Esophagus squamous epithelium (tissue), 5 donors: ENCODE results near the gene DLEU7. TPM values are rescaled to one million over a fixed set of nuclear protein-coding genes. Genes with fewer than 3 reads are reported as not detected.

Source experiments
- DNase-seq: peaks from one replicate; lab custom pipeline; 2025; lab: John Stamatoyannopoulos, UW
- H3K27ac ChIP-seq, 4 donors: fragments of 200-600 bp; sonication (generic); one replicate each; pipeline ENCODE4 v1.5.1; 2016 to 2019; ENCODE audit warnings: mild to moderate bottlenecking in 1 of 4
- H3K27me3 ChIP-seq, 4 donors: fragments of 200-600 bp; sonication (generic); 1 replicate in 3 of 4; 2 replicates in 1 of 4; pipeline versions ENCODE4 v1.5.1 to v1.6.0; 2017 to 2021; ENCODE audit warnings: antibody characterized with exemption in 1 of 4
- H3K36me3 ChIP-seq, 3 donors: fragments of 200-600 bp; sonication (generic); one replicate each; pipeline ENCODE4 v1.5.1; 2016 to 2019
- H3K4me1 ChIP-seq, 3 donors: fragments of 200-600 bp; sonication (generic); one replicate each; pipeline ENCODE4 v1.5.1; 2017 to 2019
- H3K4me3 ChIP-seq, 4 donors: fragments of 200-600 bp; sonication (generic); 1 replicate in 3 of 4; 2 replicates in 1 of 4; pipeline ENCODE4 v1.5.1; 2016 to 2019; ENCODE audit warnings: mild to moderate bottlenecking in 2 of 4, moderate library complexity in 1 of 4
- H3K9me3 ChIP-seq, 3 donors: fragments of 200-600 bp; sonication (generic); one replicate each; pipeline ENCODE4 v1.5.1; 2016 to 2019
- CTCF ChIP-seq, 6 experiments: fragments of 450-650 bp in 4 of 6; fragments of 200-600 bp in 2 of 6; sonication (generic) in 2 of 6; IDR thresholded peaks; one replicate each; pipeline ENCODE4 v1.5.1; 2016 to 2019; ENCODE audit warnings: antibody characterized with exemption in 6 of 6, mild to moderate bottlenecking in 4 of 6, moderate library complexity in 4 of 6
- POLR2A ChIP-seq, 4 donors: fragments of 450-650 bp; IDR thresholded peaks; one replicate each; pipeline ENCODE4 v1.6.1; 2017; ENCODE audit warnings: antibody characterized with exemption in 4 of 4, mild to moderate bottlenecking in 4 of 4, moderate library complexity in 3 of 4
- WGBS, 2 donors: methylation state at CpG; one replicate each; pipeline ENCODE4 v1.1.5; 2018; 5-methylcytosine and 5-hydroxymethylcytosine counted together
- intact Hi-C: fragments of 100-400 bp; cut with DNase I; formaldehyde crosslinking; loops from one replicate; pipeline ENCODE4 v1.15.0; 2022
- total RNA-seq, 4 donors: library from RNA; depleted of rRNA; stranded (reverse); fragments of >200 nt; gene quantifications; one replicate each; pipeline ENCODE4 v1.1.0, GENCODE V29; 2016
- donor health status: DM: yes; HTN: yes; CAD: no.

DLEU7 gene
- total RNA-seq, 4 donors from 2014 or later: not detected

- Histone ChIP-seq H3K27ac (no peak overlapping the region), H3K27me3 (no peaks in the 10 kb centered on the region), H3K4me1 (peaks cover 0 to 6% (median 0%) of the 10 kb centered on the region in 3 donors), H3K9me3 (no peaks in the 10 kb centered on the region), H3K36me3 (no peaks in the 10 kb centered on the region), H3K4me3 (no peak overlapping the region)
- WGBS, 2 donors: 82 to 84% methylated on average over 10 to 14 of the region's 14 CpGs
- no peak for DNase-seq
- TF ChIP-seq POLR2A (IDR thresholded peaks at IDR 0.05): no peak
- TF ChIP-seq CTCF (IDR thresholded peaks at IDR 0.05): no peak
- intact Hi-C loops: loop anchor here (10.0 kb wide), 1 partner anchor 124 kb away; no protein-coding TSS in a partner anchor
Measured at GRCh38 chr13:50788551-50789210, 54.8 kb downstream of the DLEU7 start.

- H3K27me3 ChIP-seq: no peaks in the 10 kb centered on the region
- 90 to 91% methylated on average over 8 of the region's 8 CpGs for WGBS, 2 donors
- peaks cover 0 to 9% (median 0%) of the 10 kb centered on the region in 3 donors for H3K4me1 ChIP-seq
- no peak overlapping the region for H3K4me3 ChIP-seq
- TF ChIP-seq POLR2A (IDR thresholded peaks at IDR 0.05): no peak
- no peak for TF ChIP-seq CTCF (IDR thresholded peaks at IDR 0.05)
- H3K9me3 ChIP-seq: no peaks in the 10 kb centered on the region
- intact Hi-C loops: loop anchor here (10.0 kb wide), 1 partner anchor 123 kb away; no protein-coding TSS in a partner anchor
- H3K36me3 ChIP-seq: no peaks in the 10 kb centered on the region
- no peak overlapping the region for H3K27ac ChIP-seq
- DNase-seq: no peak
Measured at GRCh38 chr13:50787316-50788195, 55.9 kb downstream of the DLEU7 start.

- no peak overlapping the region for H3K4me3 ChIP-seq
- no peaks in the 10 kb centered on the region for H3K9me3 ChIP-seq
- 34 to 65% methylated on average over 3 to 6 of the region's 6 CpGs for WGBS, 2 donors
- H3K4me1 ChIP-seq: peaks cover 0 to 9% (median 0%) of the 10 kb centered on the region in 3 donors
- DNase-seq: no peak
- intact Hi-C loops: loop anchor here (10.0 kb wide), 1 partner anchor 119 kb away; no protein-coding TSS in a partner anchor
- TF ChIP-seq CTCF (IDR thresholded peaks at IDR 0.05): no peak
- no peak for TF ChIP-seq POLR2A (IDR thresholded peaks at IDR 0.05)
- no peaks in the 10 kb centered on the region for H3K27me3 ChIP-seq
- no peak overlapping the region for H3K27ac ChIP-seq
- no peaks in the 10 kb centered on the region for H3K36me3 ChIP-seq
Measured at GRCh38 chr13:50783717-50784290, 59.7 kb downstream of the DLEU7 start.

GRCh38 chr13:50783066-50783465 is 60.4 kb downstream of the DLEU7 start:
- Histone ChIP-seq H3K27me3 (no peaks in the 10 kb centered on the region), H3K9me3 (no peaks in the 10 kb centered on the region), H3K4me3 (no peak overlapping the region), H3K4me1 (peaks cover 0 to 9% (median 0%) of the 10 kb centered on the region in 3 donors), H3K27ac (no peak overlapping the region), H3K36me3 (no peaks in the 10 kb centered on the region)
- no peak for DNase-seq
- TF ChIP-seq CTCF (IDR thresholded peaks at IDR 0.05) (no peak), POLR2A (IDR thresholded peaks at IDR 0.05) (no peak)
- 79 to 100% methylated on average over 2 of the region's 2 CpGs for WGBS, 2 donors
- intact Hi-C loops: loop anchor here (10.0 kb wide), 1 partner anchor 118 kb away; no protein-coding TSS in a partner anchor
